Dermis microvascular lymphatic vessel endothelial cell (primary cell): ENCODE results near the gene TRIM56. TPM values are rescaled to one million over a fixed set of nuclear protein-coding genes. Genes with fewer than 3 reads are reported as not detected.
A peak's percentile ranks its signal among the peaks of the same experiment; 100 is the strongest.
"Not testable (repeated sequence)": the region's sequence is repeated elsewhere in the genome, so short reads cannot be mapped to it uniquely, and the experiment has no call there.

ENCODE experiments used
- DNase-seq, 2 donors: peaks; one replicate each; pipeline versions ENCODE4 v3.0.0 to v3.0.0-alpha.2; 2010; ENCODE audit warnings: low read depth in 2 of 2
- total RNA-seq: library from RNA; depleted of rRNA; stranded (reverse); fragments of >200 nt; gene quantifications from 2 replicates; pipeline ENCODE4 v1.2.1, GENCODE V29; 2014

Gene TRIM56
- total RNA-seq, 1 donor from 2014 or later = 8.9 TPM

DNA sequence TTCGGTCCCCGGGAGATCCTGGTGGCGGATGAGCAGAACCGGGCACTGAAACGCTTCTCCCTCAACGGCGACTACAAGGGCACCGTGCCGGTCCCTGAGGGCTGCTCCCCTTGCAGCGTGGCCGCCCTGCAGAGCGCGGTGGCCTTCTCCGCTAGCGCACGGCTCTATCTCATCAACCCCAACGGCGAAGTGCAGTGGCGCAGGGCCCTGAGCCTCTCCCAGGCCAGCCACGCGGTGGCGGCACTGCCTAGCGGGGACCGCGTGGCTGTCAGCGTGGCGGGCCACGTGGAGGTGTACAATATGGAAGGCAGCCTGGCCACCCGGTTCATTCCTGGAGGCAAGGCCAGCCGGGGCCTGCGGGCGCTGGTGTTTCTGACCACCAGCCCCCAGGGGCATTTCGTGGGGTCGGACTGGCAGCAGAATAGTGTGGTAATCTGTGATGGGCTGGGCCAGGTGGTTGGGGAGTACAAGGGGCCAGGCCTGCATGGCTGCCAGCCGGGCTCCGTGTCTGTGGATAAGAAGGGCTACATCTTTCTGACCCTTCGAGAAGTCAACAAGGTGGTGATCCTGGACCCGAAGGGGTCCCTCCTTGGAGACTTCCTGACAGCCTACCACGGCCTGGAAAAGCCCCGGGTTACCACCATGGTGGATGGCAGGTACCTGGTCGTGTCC, 3.7 kb downstream of the TRIM56 start:
- DNase-seq = no peak

DNA sequence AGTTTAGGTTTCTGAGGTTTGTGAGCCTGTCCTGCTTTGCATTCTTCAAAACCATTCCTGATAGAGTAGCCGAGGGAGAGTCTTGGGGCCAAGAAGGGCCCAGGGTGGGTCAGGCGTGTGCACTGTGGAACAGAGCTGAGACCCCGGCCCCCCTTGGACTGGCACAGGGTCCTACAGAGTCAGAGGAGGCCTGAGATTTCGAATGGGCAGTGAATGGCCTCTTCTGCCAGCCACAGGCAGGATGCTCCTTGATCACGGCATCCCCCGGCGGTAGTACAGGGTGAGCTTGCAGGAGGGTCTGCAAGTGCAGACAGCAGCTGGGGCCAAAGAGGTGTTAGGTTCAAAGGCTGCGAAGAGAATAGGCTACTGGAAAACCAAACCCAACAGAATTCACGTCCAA, 4.6 kb downstream of the TRIM56 start:
- DNase-seq = no peak

DNA sequence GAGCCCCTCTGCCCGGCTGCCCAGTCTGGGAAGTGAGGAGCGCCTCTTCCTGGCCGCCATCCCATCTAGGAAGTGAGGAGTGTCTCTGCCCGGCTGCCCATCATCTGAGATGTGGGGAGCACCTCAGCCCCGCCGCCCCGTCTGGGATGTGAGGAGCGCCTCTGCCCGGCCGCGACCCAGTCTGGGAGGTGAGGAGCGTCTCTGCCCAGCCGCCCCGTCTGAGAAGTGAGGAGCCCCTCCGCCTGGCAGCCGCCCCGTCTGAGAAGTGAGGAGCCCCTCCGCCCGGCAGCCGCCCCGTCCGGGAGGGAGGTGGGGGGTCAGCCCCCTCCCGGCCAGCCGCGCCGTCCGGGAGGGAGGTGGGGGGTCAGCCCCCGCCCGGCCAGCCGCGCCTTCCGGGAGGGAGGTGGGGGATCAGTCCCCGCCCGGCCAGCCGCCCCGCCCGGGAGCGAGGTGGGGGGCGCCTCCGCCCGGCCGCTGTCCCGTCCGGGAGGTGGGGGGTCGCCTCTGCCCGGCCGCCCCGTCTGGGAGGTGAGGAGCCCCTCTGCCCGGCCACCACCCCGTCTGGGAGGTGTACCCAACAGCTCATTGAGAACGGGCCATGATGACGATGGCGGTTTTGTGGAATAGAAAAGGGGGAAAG, 7.1 kb downstream of the TRIM56 start:
- DNase-seq = not testable (repeated sequence)

DNA sequence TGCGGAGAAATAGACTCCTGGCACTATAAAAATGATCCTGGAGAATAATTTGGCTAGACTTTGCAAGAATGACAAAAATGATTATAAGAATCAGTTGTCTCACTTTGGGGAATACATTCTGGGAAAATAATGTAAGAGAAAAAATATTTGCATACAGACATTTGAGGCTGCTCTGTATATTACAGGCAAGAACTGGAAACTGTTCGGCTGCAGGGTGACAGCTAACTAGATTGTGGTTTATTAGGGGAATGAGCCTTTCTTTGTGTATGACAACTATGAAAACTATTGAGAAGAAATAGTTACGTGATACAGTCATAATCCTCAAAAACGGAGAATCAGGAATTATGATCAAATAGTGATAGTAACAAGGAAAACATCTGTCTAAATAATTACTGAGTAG, 8.6 kb downstream of the TRIM56 start:
- no peak for DNase-seq

DNA sequence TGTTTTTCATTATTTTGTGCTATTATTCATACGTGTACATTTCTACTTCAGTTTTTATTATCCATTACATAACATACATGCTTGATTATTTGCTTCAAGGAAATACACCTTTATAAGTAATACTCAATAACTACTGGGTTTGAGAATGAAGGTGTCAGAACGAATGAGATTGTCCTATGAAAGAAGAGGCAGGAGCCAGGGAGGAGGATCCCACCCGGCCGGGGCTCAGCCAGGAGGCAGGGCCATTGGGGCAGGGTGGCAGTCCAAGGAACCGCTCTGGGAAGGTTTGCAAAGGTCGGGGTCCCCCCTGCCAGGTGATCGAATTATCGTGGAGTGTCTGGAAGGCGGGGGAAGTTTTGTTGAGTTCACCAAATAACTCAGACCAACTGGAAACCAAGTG, 9.1 kb downstream of the TRIM56 start:
- no peak for DNase-seq

DNA sequence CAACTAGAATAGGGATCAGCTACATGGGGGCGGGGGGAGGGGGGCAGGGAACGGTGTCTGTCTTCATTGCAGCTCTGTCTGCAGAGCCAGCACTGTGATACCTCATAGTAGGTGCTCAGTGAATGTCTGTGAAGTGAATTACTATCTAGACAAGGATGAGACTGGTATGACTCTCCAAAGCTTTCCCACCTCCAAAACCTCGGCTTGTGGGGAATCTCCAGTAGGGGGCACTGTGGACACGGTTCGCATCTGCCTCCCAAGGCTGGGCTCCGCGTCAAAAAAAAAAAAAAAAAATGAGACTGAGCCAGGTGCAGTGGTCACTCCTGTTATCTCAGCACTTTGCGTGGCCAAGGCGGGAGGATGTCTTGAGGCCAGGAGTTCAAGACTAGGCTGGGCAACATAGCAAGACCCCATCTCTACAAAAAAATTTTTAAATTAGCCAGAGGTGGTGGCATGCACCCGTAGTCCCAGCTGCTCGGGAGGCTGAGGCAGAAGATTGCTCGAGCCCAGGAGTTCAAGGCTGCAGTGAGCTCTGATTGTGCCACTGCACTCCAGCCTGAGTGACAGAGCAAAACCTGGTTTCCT, 9.6 kb downstream of the TRIM56 start:
- peak; percentile 57 to 76 for DNase-seq

DNA sequence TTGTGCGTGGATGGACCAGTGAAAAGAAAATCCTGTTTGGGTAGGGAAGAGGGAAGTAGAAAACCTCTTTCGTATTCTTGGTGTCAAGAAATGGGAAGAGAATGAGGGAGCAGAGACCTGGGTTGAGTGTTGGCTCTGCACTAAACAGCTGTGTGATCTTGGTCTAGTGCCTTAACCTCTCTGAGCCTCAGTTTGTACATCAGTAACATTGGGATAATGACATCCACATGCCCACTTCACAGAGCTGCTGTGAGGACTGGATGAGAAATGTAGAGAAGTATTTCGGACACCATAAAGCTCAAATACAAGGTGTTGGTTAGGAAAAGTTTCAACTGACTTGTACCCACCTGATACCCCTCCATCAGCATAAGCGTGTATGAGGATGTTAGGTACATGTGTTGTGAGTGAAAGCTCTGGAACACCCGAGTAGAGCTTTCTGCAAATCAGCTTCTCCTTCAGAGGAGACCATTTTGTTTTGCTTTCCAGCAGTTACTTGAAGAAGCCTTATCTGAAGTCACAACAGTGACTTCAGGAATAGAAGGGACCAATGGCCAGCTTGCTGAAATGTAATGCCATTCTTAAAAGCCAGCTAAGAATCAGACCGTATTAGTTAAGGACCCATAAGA, 11.2 kb downstream of the TRIM56 start:
- DNase-seq = no peak

DNA sequence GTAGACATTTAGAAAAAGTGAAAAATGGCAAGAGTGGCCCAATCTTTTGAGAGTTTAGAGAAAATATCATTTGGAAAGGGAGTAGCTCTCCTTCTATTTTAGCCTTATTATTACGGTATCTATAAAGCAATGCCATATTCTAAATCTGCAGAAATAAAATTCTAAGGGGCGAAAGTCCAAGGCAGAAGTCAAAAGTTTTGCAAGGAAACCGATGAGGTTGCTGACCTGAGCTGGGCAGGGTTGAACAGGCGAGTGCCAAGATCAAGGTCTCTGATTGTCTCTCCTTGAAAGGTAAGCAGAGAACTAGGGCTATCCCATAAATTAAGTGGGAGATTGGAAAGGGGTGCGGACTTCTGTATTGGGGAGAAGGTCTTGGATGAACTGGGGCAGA, 11.7 kb downstream of the TRIM56 start:
- DNase-seq = no peak

DNA sequence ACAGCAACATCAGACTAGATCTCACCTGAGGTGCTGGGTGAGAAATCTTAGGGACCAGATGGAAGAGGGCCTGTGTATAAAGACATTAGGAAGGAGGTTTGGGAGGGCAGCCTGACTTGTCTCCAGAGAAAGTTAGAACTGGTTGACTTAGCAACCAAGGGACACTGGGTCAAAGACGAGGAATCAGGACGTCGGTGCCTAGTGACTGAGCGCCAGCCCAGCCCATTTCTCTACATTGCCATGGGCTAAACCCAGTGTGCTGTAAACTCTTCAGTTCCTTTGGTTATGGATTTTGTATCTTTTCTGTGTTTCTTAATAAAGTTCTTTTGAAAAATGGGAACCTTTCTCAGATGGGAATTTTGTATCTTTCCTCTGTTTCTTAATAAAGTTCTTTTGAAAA, 12.3 kb downstream of the TRIM56 start:
- no peak for DNase-seq

DNA sequence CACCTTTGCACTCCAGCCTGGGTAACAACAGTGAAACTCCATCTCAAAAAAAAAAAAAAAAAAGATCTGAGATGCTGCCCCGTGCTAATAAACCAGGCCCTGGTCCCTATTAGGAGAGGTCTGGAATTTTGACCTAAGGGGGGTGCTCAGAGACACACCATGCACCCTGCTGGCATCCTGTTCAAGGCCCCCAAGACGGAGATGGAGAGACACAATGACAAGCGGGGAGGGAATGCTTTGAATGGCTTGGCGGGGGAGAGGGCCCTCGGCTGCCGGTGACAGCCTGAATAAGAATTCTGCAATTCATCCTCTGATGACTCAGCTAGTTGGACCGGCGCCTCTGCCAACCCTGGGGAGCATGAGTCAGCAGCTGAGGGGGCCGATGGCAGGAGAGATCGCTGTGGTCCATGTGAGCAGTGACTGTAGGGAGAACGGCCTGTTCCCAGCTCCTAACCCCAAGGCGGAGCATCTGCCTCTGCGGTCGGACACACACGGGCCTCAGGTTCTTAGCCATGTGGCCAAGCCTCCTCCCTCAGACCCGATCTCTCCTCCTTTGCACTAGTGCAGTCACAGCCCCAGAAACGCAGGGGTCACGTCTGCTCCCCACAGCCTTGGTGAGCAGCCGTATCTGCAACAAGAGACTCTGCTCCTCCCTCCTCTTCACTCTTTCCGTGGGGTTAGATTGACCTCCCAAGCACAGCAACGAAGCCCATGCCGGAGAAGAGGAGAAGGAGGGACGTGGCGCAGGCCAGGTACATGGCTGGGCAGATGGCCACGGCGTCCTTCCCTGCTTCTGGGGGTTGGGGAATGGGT, 14.9 kb downstream of the TRIM56 start:
- DNase-seq = peak; percentile 84 to 98

DNA sequence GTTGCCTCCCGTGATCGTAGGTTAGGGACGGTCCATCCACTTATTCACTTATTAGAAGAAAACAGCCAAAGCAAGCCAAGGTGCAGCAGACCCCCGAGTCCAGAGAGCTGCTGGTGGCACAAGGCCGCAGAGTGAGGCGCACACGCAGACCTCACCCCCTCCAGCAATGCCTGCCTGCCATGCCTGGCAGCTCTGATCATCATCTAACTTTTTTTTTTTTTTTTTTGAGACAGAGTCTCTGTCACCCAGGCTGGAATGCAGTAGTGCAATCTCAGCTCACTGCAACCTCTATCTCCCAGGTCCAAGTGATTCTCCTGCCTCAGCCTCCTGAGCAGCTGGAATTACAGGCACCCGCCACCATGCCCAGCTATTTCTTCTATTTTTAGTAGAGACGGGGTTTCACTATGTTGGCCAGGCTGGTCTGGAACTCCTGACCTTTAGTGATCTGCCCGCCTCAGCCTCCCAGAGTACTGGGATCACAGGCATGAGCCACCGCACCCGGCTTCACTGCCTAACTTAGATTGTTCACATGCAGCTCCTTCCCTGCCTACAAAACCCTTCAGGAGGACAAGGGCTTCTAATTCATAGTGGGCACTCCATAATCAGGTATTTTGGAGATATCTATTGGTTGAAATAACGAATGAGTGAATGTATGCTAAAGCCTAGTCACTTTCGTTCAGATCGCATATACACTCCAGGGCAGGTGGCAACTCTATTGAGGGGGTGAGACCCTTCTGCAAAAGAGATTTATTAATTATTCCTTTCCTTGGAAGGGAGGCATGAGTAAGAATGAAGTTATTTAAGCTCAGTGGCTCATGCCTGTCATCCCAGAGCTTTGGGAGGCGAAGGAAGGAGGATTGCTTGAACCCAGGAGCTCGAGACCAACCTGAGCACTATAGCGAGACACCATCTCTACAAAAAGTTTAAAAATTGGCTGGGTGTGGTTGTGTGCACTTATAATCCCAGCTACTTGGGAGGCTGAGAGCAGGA, 15.9 kb downstream of the TRIM56 start:
- no peak for DNase-seq

DNA sequence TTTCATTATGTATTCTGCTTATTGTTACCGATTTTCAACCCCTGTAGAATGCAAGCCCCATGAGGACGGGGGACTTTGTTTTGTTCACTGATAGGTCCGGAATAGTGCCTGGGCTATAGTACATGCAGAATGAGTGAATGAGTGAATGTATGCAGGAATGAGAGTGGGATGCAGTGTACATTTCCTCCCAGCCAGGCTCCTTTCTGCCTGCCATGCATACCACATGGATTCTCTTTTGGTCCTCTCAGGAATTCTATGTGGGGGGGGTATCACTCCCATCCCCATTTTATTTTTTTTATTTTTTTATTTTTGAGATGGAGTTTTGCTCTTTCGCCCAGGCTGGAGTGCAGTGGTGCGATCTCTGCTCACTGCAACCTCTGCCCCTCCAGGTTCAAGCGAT, 16.7 kb downstream of the TRIM56 start:
- DNase-seq = no peak

DNA sequence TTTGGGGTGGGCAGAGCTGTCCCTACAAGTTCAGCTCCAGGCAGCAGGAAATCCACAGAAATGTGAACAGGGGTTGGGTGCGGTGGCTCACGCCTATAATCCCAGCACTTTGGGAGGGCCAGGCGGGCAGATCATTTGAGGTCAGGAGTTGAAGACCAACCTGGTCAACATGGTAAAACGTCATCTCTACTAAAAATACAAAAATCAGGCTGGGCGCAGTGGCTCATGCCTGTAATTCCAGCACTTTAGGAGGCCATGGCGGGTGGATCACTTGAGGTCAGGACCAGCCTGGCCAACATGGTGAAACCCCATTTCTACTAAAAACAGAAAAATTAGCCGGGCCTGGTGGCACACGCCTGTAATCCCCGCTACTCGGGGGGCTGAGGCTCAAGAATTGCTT, 18.4 kb downstream of the TRIM56 start:
- DNase-seq = not testable (repeated sequence)

DNA sequence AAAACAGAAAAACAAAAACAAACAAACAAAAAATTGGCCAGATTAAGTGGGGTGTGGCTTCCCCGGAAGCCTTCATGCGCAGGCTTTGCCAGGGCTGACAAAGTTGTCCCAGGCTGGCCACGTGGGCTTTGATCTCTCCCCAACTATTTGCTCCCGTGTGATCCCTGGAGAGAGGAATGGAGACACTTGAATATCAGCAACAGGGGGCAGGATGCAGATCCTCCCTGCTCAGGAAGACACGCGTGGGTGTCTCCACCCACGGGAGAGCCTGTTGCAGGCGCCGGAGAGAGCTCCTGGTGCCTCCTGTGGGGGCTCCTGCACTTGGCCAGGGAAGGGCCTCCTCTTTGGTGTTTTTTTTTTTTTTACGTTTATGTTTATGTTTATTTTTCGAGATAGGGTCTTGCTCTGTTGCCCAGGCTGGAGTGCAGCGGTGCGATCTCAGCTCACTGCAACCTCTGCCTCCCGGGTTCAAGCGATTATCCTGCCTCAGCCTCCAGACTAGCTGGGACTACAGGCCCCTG, 19.0 kb downstream of the TRIM56 start:
- peak in 1 of 2 donors; percentile 37 for DNase-seq

DNA sequence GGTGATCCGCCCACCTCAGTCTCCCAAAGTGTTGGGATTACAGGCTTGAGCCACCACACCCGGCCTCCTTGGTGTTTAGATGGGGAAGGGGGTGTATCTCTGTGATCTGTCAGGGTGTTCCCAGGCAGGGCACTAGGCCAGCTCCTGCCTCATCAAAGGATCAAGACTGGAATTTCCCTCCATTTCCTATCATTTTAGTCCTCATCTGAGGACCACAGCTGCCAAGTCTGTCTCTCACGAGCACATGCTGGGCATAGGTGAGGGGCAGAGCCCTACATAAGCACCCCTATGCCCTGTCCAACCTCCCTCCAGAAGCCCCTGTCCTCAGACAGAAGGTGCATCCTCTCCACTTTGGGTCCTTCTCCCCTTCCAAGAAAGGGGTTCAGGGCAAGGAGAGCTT, 19.5 kb downstream of the TRIM56 start:
- DNase-seq = peak in 1 of 2 donors; percentile 82

DNA sequence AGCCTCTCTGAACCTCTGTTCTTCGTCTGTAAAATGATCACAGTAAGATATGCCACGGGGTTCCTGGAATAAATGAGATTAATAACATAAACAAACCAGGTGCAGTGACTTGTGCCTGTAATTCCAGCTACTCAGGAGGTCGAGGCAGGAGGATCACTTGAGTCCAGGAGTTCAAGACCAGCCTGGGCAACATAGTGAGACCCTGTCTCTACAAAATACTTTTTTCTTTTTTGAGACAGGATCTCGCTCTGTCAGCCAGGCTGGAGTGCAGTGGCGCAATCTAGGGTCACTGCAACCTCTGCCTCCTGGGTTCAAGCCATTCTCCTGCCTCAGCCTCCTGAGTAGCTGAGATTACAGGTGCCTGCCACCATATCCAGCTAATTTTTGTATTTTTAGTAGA, 20.0 kb downstream of the TRIM56 start:
- not testable (repeated sequence) for DNase-seq

DNA sequence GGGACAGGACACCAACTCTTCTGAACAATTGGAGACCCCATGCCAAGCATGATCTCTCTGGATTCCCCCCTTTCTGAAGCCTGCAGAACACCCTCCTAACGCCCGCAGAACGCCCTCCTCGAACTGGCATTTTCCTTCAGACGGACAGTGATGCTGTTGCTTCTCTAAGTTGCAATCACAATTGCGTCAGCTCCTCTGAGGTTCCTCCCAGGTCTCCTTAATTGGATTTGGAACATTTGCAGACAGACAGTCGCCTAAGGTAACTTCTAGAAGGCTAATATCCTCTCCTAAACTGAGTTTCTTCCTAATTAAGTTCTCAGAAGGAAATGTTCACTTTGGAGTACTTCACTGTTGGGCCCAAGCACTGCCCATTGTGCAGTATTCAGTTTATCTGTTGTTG, 21.1 kb downstream of the TRIM56 start:
- DNase-seq = no peak

DNA sequence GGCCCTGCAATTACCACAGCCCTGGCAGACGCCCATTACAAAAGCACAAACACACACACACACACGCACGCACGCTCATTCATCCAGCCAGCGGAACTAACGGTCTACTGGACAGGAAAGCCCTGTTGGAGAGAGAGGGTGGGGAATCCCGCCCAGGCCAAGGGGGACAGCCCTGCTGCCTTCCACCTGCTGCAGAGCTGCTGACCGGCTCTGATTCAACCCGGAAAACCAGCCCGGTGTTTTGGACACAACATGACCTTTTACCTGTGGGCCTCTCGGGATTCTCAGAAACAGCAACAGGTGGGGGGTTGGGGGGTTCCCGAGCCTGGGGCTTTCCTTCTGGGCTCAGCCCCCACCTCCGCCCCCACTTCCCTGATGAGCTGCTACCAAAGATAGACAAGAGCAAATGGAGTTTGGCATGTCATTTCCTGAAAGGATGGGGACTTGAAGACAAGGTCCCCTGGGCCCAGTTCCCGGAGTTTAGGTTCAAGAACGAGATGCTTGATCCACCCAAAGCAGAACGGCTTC, 23.1 kb downstream of the TRIM56 start:
- DNase-seq = peak; percentile 96 to 99

DNA sequence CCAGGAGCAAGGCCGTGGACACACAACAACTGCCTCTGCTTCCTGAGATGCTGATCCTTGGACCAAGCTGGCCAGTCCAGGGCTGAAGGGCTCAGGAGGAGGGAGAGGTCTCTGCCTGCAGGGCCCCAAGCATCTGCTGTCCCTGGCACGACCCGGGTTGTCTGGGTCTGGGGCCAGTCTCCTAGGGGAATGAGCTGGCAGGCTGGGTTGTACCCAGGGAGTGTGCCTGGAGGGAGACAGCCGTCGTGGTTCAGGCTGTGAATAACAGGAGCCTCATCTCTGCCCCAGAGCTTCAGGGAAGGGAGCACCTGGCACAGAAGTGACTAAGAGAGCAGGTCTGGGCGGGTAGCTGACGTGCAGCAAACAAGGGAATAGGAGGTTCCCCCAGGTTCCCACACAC, 23.7 kb downstream of the TRIM56 start:
- DNase-seq = peak in 1 of 2 donors; percentile 72

DNA sequence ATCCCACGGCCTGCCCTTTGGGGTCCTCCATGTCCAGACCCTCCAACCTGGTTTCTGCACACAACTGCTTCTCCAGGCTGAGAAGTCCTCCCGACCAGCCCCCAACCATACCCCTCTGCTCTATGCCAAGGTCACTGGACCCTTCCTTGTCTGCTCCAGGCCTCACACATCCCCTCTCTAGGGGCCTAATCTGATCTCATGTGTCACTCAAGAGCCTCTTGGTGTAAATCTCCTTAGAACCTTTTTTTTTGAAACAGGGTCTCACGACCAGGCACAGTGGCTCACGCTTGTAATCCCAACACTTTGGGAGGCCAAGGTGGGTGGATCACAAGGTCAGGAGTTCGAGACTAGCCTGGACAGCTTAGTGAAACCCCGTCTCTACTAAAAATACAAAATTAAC, 24.1 kb downstream of the TRIM56 start:
- DNase-seq = no peak
